NCI-H2029 treated with DMSO at 0.1 percent for 48 hours (cell line): ENCODE results near the gene KCTD7.
"Not testable (repeated sequence)": the region's sequence is repeated elsewhere in the genome, so short reads cannot be mapped to it uniquely, and the experiment has no call there.

Experiments used
- DNase-seq: peaks from one replicate; lab custom pipeline; 2025; lab: John Stamatoyannopoulos, UW

KCTD7 gene

DNA sequence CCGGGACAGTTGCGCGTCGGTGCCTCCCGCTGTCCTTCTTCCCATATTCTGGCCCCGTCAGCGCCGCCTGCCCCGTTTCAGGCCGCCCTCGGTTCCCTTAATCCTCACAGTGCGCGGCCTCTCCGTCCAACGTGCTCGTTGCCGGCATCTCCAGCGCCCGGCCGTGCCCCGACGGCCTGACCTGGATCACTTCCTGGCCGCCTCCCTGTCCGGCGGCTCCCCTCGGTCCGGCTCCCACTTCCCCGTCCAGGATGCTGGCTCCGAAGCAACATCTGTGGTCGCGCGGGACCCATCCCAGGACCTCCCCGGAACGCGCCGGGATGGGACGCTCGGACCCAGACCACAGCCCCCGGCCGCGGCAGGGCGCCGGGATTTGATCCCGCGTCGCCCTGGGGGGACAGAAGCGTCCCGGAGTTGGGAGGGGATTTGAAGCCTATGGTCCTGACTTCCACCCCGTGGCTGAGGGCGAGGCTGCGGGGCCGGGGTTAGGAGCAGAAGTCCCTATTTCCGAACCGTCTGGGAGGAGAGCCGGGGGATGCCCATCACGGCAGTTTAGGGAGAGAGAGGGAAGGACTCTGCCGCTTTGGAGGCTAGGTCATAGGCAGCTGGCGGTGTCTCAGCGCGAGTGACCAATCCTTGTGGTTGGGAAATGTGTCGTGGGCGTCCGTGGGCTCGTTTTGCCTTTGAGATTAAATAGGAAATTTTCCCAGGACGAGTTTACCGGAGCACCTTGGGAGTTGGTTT is 53.8 kb downstream of the KCTD7 start:
- DNase-seq, result no peak

DNA sequence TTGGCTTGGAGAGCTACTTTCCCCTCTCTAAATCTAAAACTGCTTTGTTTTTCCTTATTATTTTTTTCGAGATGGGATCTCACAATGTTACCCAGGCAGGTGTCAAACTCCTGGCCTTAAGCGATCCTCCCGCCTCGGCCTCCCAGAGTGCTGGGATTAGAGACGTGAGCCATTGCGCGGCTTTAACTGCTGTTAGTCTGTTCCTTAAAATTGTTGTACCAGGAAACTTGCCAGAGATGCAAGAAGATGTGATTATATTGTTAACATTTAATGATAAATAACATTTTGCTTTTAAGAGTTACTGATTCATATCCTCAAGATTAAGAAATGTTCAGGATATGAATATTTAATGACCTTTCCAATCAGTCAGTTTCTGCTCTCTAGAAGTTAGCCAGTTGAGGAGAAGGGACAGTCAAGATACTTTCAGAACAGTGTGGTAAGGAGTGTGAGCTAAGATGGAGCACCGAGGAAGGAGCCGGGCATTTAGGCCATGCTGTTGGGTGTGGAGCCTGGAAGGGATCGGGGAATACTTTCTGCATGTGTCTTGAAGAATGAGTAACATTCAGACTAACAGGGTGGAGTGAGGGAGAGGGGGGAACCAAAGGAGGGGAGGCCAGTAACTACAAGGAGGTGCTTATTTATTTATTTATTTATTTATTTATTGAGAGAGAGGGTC is 54.6 kb downstream of the KCTD7 start:
- not testable (repeated sequence) for DNase-seq

DNA sequence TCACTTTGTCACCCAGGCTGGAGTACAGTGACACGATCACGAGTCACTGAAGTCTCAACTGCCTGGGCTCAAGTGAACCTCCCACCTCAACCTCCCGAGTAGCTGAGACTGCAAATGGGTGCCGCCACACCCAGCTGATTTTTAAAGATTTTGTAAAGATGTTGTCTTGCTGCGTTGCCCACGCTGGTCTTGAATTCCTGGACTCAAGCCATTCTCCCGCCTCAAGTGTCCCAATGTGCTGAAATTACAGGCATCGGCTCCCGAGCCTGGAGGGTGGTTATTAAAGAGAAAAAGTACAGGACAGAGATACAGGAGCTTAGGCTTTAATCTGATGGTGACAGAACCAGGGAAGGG is 55.1 kb downstream of the KCTD7 start:
- no peak for DNase-seq

DNA sequence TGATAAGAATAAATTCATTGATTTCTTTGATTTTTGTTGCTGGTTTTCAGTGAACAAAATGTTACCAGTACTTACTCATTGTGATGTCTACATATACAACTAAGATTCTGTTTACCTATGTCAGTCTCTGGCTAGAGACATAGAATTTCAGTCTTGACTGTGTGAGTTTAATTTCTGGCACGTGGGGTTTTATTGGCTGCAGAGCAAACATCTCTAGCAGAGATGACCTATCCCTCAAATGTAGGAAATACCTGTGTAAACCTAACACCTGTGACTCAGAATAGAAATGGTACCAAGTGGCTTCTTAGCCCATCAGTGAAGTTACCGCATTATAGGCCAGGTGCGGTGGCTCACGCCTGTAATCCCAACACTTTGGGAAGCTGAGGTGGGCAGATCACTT is 57.0 kb downstream of the KCTD7 start:
- DNase-seq, result not testable (repeated sequence)

DNA sequence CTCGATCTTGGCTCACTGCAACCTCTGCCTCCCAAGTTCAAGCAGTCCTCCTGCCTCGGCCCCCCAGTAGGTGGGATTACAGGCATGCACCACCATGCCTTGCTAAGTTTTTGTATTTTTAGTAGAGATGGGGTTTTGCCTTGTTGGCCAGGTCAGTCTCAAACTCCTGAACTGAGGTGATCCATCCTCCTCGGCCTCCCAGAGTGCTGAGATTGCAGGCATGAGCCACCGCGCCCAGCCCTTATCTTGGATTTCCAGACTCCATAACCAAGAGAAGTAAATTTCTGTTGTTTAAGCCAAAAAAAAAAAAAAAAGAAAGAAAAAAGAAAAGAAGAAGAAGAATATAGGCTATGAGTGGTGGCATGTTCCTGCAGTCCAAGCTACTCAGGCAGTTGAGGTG is 58.5 kb downstream of the KCTD7 start:
- no peak for DNase-seq

DNA sequence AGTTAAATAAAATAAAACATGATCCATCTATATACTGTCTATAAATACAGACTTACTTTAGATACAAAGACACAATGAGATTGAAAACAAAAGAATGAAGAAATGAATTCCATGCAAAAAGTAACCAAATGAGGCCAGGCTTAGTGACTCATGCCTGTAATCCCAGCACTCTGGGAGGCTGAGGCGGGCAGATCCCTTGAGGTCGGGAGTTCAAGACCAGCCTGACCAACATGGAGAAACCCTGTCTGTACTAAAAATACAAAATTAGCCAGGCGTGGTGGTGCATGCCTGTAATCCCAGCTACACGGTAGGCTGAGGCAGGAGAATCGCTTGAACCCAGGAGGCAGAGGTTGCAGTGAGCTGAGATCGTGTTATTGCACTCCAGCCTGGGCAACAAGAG is 59.0 kb downstream of the KCTD7 start:
- DNase-seq, result not testable (repeated sequence)

DNA sequence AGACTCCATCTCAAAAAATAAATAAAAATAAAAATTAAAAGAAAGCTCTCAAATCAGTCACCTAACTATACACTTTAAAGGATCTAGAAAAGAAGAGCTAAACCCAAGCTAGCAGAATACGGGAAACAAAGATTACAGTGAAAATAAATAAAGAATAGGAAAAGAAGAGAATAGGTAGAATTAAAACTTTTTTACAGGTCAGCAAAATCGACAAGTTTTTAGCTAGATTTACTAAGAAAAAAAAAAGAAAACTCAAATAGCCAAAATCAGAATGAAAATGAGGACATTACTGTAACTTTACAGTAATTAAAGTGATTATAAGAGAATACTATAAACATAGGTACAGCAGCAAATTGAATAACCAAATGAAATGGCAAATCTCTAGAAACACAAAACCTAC is 60.4 kb downstream of the KCTD7 start:
- no peak for DNase-seq

DNA sequence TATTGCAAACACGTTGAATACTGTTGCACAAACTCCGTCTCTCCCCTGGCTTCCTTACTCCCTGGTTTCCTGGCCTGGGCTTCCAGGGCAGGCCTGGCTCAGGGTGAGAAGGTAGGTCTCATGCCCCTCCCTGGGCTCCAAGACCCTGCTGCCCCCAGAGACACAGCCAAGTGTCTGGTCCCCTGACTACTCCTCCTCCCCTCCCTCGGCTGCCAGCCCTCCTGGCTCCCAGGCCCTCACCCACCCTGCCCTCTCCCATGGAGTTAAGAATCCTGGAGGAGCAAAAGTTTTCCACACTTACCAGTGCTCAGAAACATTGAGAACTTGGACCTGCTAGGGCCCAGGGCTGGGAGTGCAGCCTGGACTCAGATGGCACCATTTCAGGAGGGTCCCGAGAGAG is 64.7 kb downstream of the KCTD7 start:
- no peak for DNase-seq
